ENCODE data around the gene MYG1. TPM values are rescaled to one million over a fixed set of nuclear protein-coding genes. Genes with fewer than 3 reads are reported as not detected.

Gene MYG1
- polyA plus RNA-seq, 2 of the 4 experiments (the other 2 are of a cell fraction) = 55.9 to 75.2 TPM

DNA sequence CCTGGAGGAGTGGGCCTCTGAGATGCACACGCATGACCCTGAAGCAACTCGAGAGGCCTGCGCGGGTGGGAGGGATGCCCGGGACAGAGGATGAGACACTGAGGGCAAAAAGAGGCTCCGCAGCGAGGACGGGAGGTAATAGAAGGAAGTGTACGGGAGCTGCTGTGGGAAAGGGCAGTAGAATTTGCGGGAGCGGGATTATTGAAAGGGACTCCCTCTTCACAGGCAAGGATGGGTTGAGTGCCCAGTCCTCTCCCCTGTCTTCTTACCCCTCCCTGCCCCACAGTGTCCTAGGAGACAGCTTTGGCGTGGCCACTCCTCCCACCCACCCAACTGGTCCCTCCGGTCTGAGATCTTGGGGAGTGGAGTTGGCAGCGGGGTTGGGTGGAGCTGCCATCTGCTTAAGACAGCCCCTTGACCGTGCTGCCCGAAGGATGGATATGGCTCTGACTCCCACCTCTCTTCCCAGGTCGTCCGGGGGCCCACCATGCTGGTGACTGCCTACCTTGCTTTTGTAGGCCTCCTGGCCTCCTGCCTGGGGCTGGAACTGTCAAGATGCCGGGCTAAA lies 47.1 kb upstream of the MYG1 start:
- Histone ChIP-seq H3K4me3 (peak overlapping the region; percentile 90), H3K9me3 (no peaks in the 10 kb centered on the region), H3K4me2 (peak overlapping the region; percentile 94), H3K27ac (peak overlapping the region; percentile 91 to 94), H3K4me1 (peaks cover 16% of the 10 kb centered on the region)
- CTCF ChIA-PET = interaction anchor here (0.6 to 12.8 kb wide), 17 partner anchors 9 to 260 kb away, joined by 3 to 216 read pairs (median 8); partner anchors contain the start of genes ESPL1, ITGB7 and PFDN5
- TF ChIP-seq, protein P1, sequence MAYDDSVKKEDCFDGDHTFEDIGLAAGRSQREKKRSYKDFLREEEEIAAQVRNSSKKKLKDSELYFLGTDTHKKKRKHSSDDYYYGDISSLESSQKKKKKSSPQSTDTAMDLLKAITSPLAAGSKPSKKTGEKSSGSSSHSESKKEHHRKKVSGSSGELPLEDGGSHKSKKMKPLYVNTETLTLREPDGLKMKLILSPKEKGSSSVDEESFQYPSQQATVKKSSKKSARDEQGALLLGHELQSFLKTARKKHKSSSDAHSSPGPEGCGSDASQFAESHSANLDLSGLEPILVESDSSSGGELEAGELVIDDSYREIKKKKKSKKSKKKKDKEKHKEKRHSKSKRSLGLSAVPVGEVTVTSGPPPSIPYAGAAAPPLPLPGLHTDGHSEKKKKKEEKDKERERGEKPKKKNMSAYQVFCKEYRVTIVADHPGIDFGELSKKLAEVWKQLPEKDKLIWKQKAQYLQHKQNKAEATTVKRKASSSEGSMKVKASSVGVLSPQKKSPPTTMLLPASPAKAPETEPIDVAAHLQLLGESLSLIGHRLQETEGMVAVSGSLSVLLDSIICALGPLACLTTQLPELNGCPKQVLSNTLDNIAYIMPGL (CRISPR knock-in tag; IDR thresholded peaks at IDR 0.05; ENCODE audit: borderline replicate concordance) = no peak
- 0 out of 2 replicates have a peak, but pooled peaks have one; percentile 75 for TF ChIP-seq KDM5A (IDR thresholded peaks at IDR 0.05)
- no peak for TF ChIP-seq ZNF302 (CRISPR knock-in tag; IDR thresholded peaks at IDR 0.05)
- ATAC-seq (peak; percentile 3 to 38; a peak in 4 of 6 replicates), FAIRE-seq (no peak), DNase-seq (ENCODE audit: low read depth in 1 of 2, low spot score in 1 of 2) (peak in 1 of 2 experiments; percentile 27)
- POLR2A ChIA-PET = interaction anchor here (0.8 to 1.2 kb wide), 2 partner anchors 15 to 38 kb away, joined by 3 to 4 read pairs; partner anchors contain the start of gene ESPL1
- WGBS (ENCODE audit: missing lambda C conversion rate) = 8% methylated on average over 19 of the region's 19 CpGs

DNA sequence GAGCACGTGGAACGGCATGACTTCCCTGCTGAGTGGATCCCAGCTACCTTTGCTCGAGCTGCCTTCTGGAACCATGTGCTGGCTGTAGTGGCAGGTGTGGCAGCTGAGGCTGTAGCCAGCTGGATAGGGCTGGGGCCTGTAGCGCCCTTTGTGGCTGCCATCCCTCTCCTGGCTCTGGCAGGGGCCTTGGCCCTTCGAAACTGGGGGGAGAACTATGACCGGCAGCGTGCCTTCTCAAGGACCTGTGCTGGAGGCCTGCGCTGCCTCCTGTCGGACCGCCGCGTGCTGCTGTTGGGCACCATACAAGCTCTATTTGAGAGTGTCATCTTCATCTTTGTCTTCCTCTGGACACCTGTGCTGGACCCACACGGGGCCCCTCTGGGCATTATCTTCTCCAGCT lies 46.2 kb upstream of the MYG1 start:
- Histone ChIP-seq H3K4me2 (peak overlapping the region; percentile 94), H3K9me3 (no peaks in the 10 kb centered on the region), H3K27ac (peak overlapping the region; percentile 91 to 94; a peak in 4 of 6 replicates), H3K4me1 (peaks cover 16% of the 10 kb centered on the region), H3K4me3 (peak overlapping the region; percentile 90; the same call in 2 of the 3 replicates)
- ChIA-PET CTCF (interaction anchor here (0.7 to 12.8 kb wide), 10 partner anchors 9 to 93 kb away, joined by 3 to 216 read pairs (median 8); partner anchors contain the start of genes ESPL1, ITGB7 and PFDN5), POLR2A (interaction anchor here (1.2 kb wide), 1 partner anchor 14 kb away, joined by 4 read pairs; the partner anchor contains the start of gene ESPL1)
- FAIRE-seq (no peak), DNase-seq (ENCODE audit: low read depth in 1 of 2, low spot score in 1 of 2) (no peak), ATAC-seq (no peak)
- WGBS (ENCODE audit: missing lambda C conversion rate) = 91% methylated on average over 12 of the region's 13 CpGs
- TF ChIP-seq POLR2A (IDR thresholded peaks at IDR 0.05; ENCODE audit: low read length) = no peak
- no peak for TF ChIP-seq RCOR1 (IDR thresholded peaks at IDR 0.05; ENCODE audit: low read depth, low read length)
- TF ChIP-seq HDAC2 (IDR thresholded peaks at IDR 0.05) = no peak
- no peak for TF ChIP-seq NPAS2 (CRISPR knock-in tag; IDR thresholded peaks at IDR 0.05; ENCODE audit: borderline replicate concordance)
- TF ChIP-seq RFX5 (IDR thresholded peaks at IDR 0.05) = no peak
- TF ChIP-seq KDM5A (IDR thresholded peaks at IDR 0.05) = no peak
- TF ChIP-seq FOXS1 (CRISPR knock-in tag; IDR thresholded peaks at IDR 0.05) = no peak
- TF ChIP-seq ZSCAN20 (CRISPR knock-in tag; IDR thresholded peaks at IDR 0.05) = no peak
- no peak for TF ChIP-seq FOSB (CRISPR knock-in tag; IDR thresholded peaks at IDR 0.05)
- TF ChIP-seq ESRRA (IDR thresholded peaks at IDR 0.05; ENCODE audit: borderline replicate concordance, low read length) = no peak
- no peak for TF ChIP-seq NR3C1 (IDR thresholded peaks at IDR 0.05)
- no peak for TF ChIP-seq SMC3 (IDR thresholded peaks at IDR 0.05)
- TF ChIP-seq MYC (IDR thresholded peaks at IDR 0.05; ENCODE audit: borderline replicate concordance, low read length) = no peak
- no peak for TF ChIP-seq MAZ (IDR thresholded peaks at IDR 0.05; ENCODE audit: borderline replicate concordance, low read depth, low read length)
- TF ChIP-seq, protein P2, sequence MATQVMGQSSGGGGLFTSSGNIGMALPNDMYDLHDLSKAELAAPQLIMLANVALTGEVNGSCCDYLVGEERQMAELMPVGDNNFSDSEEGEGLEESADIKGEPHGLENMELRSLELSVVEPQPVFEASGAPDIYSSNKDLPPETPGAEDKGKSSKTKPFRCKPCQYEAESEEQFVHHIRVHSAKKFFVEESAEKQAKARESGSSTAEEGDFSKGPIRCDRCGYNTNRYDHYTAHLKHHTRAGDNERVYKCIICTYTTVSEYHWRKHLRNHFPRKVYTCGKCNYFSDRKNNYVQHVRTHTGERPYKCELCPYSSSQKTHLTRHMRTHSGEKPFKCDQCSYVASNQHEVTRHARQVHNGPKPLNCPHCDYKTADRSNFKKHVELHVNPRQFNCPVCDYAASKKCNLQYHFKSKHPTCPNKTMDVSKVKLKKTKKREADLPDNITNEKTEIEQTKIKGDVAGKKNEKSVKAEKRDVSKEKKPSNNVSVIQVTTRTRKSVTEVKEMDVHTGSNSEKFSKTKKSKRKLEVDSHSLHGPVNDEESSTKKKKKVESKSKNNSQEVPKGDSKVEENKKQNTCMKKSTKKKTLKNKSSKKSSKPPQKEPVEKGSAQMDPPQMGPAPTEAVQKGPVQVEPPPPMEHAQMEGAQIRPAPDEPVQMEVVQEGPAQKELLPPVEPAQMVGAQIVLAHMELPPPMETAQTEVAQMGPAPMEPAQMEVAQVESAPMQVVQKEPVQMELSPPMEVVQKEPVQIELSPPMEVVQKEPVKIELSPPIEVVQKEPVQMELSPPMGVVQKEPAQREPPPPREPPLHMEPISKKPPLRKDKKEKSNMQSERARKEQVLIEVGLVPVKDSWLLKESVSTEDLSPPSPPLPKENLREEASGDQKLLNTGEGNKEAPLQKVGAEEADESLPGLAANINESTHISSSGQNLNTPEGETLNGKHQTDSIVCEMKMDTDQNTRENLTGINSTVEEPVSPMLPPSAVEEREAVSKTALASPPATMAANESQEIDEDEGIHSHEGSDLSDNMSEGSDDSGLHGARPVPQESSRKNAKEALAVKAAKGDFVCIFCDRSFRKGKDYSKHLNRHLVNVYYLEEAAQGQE (IDR thresholded peaks at IDR 0.05) = no peak

All from A549 (cell line).